Liver (tissue), 9 donors: ENCODE data around the gene WWOX. TPM values are rescaled to one million over a fixed set of nuclear protein-coding genes. Genes with fewer than 3 reads are reported as not detected.
"Not testable (repeated sequence)": the region's sequence is repeated elsewhere in the genome, so short reads cannot be mapped to it uniquely, and the experiment has no call there.

Experiments
- DNase-seq: peaks from one replicate; pipeline ENCODE4 v3.0.0-alpha.2; 2017; ENCODE audit warnings: low spot score
- H3K27ac ChIP-seq, 2 donors: one replicate each; pipeline ENCODE4 v1.7.0; 2013; ENCODE audit warnings: inconsistent platforms in 2 of 2, low read length in 2 of 2, control low read depth in 1 of 2, low read depth in 1 of 2, mild to moderate bottlenecking in 1 of 2
- H3K27me3 ChIP-seq, 4 donors: one replicate each; pipeline versions ENCODE4 v1.6.1 to v1.7.0; 2013; ENCODE audit warnings: low read length in 3 of 4, inconsistent platforms in 1 of 4, mild to moderate bottlenecking in 1 of 4, moderate library complexity in 1 of 4; ENCODE audit not compliant: control insufficient read depth in 4 of 4, insufficient read depth in 4 of 4
- H3K36me3 ChIP-seq, 4 donors: one replicate each; pipeline versions ENCODE4 v1.6.1 to v1.7.0; 2013; ENCODE audit warnings: low read length in 3 of 4, mild to moderate bottlenecking in 3 of 4, low read depth in 1 of 4, moderate library complexity in 1 of 4; ENCODE audit not compliant: control insufficient read depth in 4 of 4, insufficient read depth in 3 of 4
- H3K4me1 ChIP-seq, 4 donors: one replicate each; pipeline versions ENCODE4 v1.6.1 to v1.7.0; 2013; ENCODE audit warnings: low read length in 3 of 4, mild to moderate bottlenecking in 3 of 4, moderate library complexity in 1 of 4; ENCODE audit not compliant: control insufficient read depth in 4 of 4, insufficient read depth in 4 of 4
- H3K4me3 ChIP-seq, 3 donors: one replicate each; pipeline versions ENCODE4 v1.6.1 to v1.7.0; 2013; ENCODE audit warnings: low read length in 3 of 3, control low read depth in 1 of 3, low read depth in 1 of 3, mild to moderate bottlenecking in 1 of 3
- H3K9ac ChIP-seq, 2 donors: one replicate each; pipeline ENCODE4 v1.7.0; 2013; ENCODE audit warnings: low read length in 2 of 2, mild to moderate bottlenecking in 2 of 2, moderate library complexity in 2 of 2, control low read depth in 1 of 2, low read depth in 1 of 2
- H3K9me3 ChIP-seq, 4 donors: one replicate each; pipeline versions ENCODE4 v1.6.1 to v1.7.0; 2013; ENCODE audit warnings: low read length in 3 of 4; ENCODE audit not compliant: control insufficient read depth in 4 of 4
- CTCF ChIP-seq: fragments of 150-350 bp; IDR thresholded peaks from 2 replicates; pipeline ENCODE4 v1.5.1; 2017; ENCODE audit warnings: improper control_type of control experiment, low read depth, low read length; ENCODE audit not compliant: missing input control
- EGR1 ChIP-seq, 2 donors: IDR thresholded peaks; 2 replicates each; pipeline ENCODE4 v1.6.1; 2016 to 2018; ENCODE audit warnings: antibody characterized with exemption in 2 of 2, low read depth in 2 of 2
- JUND ChIP-seq, 2 donors: IDR thresholded peaks; 2 replicates each; pipeline ENCODE4 v1.6.1; 2016; ENCODE audit warnings: antibody characterized with exemption in 2 of 2
- NR2F2 ChIP-seq: IDR thresholded peaks from 2 replicates; pipeline ENCODE4 v1.6.1; 2016; ENCODE audit warnings: antibody characterized with exemption
- RXRA ChIP-seq, 2 donors: IDR thresholded peaks; 2 replicates each; pipeline ENCODE4 v1.6.1; 2017 to 2018; ENCODE audit warnings: antibody characterized with exemption in 2 of 2, mild to moderate bottlenecking in 1 of 2
- TAF1 ChIP-seq: conservative IDR thresholded peaks from 2 replicates; pipeline ENCODE4 v1.6.1; 2016; ENCODE audit warnings: antibody characterized with exemption, mild to moderate bottlenecking
- WGBS: extraction: QIAGEN DNeasy Blood & Tissue Kit; methylation state at CpG from one replicate; pipeline ENCODE4 v1.1.7; 2013; 5-methylcytosine and 5-hydroxymethylcytosine counted together
- polyA plus RNA-seq, 2 donors: library from polyadenylated mRNA; stranded (reverse) in 1 of 2; unstranded in 1 of 2; fragments of 200-250 nt in 1 of 2; fragments of >200 nt in 1 of 2; fragmentation: Nextera tagmentation in 1 of 2; extraction: Ambion mirVana in 1 of 2; gene quantifications; one replicate each; pipeline versions ENCODE4 v1.2.1 to v1.2.3, GENCODE V29; 2013 to 2015
- total RNA-seq, 2 donors: library from RNA; depleted of rRNA; stranded (reverse); fragments of >200 nt; gene quantifications; one replicate each; pipeline ENCODE4 v1.2.3, GENCODE V29; 2014
- donor health status: healthy.
- donor health status: healthy.
- donor health status: healthy.
- donor health status: healthy.
- donor health status: healthy.

WWOX gene
- total and polyA plus RNA-seq, 4 donors: 9.8 to 46.0 (median 15.3) TPM

- H3K36me3 ChIP-seq: no peaks in the 10 kb centered on the region
- TF ChIP-seq JUND (IDR thresholded peaks at IDR 0.05): no peak
- TF ChIP-seq EGR1 (IDR thresholded peaks at IDR 0.05; ENCODE audit: low read depth in 2 of 2): no peak
- no peak for TF ChIP-seq CTCF
- H3K4me1 ChIP-seq: peaks cover 0 to 1% (median 0%) of the 10 kb centered on the region in 4 donors
- DNase-seq: no peak
- peaks cover 0 to 8% (median 0%) of the 10 kb centered on the region in 4 donors for H3K27me3 ChIP-seq
- no peak overlapping the region for H3K9ac ChIP-seq
- H3K9me3 ChIP-seq: no peaks in the 10 kb centered on the region
- no peak overlapping the region for H3K27ac ChIP-seq
- 72% methylated on average over 2 of the region's 2 CpGs for WGBS
- H3K4me3 ChIP-seq: no peak overlapping the region
Measured at GRCh38 chr16:78050734-78051400, 48.6 kb upstream of the WWOX start.

GRCh38 chr16:78057803-78058564 is 41.5 kb upstream of the WWOX start:
- no peak overlapping the region for H3K9ac ChIP-seq
- no peaks in the 10 kb centered on the region for H3K4me1 ChIP-seq
- no peak overlapping the region for H3K27ac ChIP-seq
- H3K36me3 ChIP-seq: no peaks in the 10 kb centered on the region
- H3K27me3 ChIP-seq: peaks cover 0 to 6% (median 0%) of the 10 kb centered on the region in 4 donors
- TF ChIP-seq NR2F2 (no peak), CTCF (no peak), TAF1 (no peak)
- 71% methylated on average over 9 of the region's 9 CpGs for WGBS
- H3K4me3 ChIP-seq: no peak overlapping the region
- DNase-seq: no peak
- no peaks in the 10 kb centered on the region for H3K9me3 ChIP-seq

GRCh38 chr16:78059806-78060205 is 39.6 kb upstream of the WWOX start:
- H3K9ac ChIP-seq, H3K4me1 ChIP-seq, H3K36me3 ChIP-seq, H3K27me3 ChIP-seq, H3K27ac ChIP-seq, DNase-seq, H3K9me3 ChIP-seq, H3K4me3 ChIP-seq: not testable (repeated sequence)
- 89% methylated on average over 25 of the region's 25 CpGs for WGBS

- DNase-seq: no peak
- TF ChIP-seq TAF1 (no peak), RXRA (IDR thresholded peaks at IDR 0.05) (no peak), EGR1 (IDR thresholded peaks at IDR 0.05; ENCODE audit: low read depth in 2 of 2) (no peak)
- WGBS: 41% methylated on average over 5 of the region's 5 CpGs
- peaks cover 0 to 6% (median 0%) of the 10 kb centered on the region in 4 donors for H3K27me3 ChIP-seq
- no peak overlapping the region for H3K4me3 ChIP-seq
- no peak overlapping the region for H3K9ac ChIP-seq
- H3K27ac ChIP-seq: no peak overlapping the region
- H3K9me3 ChIP-seq: no peaks in the 10 kb centered on the region
- H3K4me1 ChIP-seq: no peaks in the 10 kb centered on the region
- no peaks in the 10 kb centered on the region for H3K36me3 ChIP-seq
Measured at GRCh38 chr16:78060295-78060694, 39.2 kb upstream of the WWOX start.
